SK-N-SH (cell line): ENCODE results near the gene PEMT. TPM values are rescaled to one million over a fixed set of nuclear protein-coding genes. Genes with fewer than 3 reads are reported as not detected.

Experiments used
- CTCF ChIA-PET: fragments of 300-600, 350-600 bp; formaldehyde crosslinking; extraction: SDS; loops from one replicate; lab custom pipeline; 2021; lab: Yijun Ruan, JAX
- POLR2A ChIA-PET: fragments of 350-600 bp; sonication (Branson Sonifier 250); formaldehyde crosslinking; extraction: SDS; loops from one replicate; lab custom pipeline; 2020; ENCODE audit warnings: antibody characterized with exemption, inconsistent platforms; lab: Yijun Ruan, JAX
- DNase-seq: peaks from one replicate; pipeline ENCODE4 v3.0.0; 2012
- H2AFZ ChIP-seq: fragments of 200-600 bp; sonication (generic); 2 replicates; pipeline ENCODE4 v1.8.1; 2016; ENCODE audit warnings: antibody characterized with exemption, mild to moderate bottlenecking, low read depth
- H3F3A ChIP-seq: fragments of 200-600 bp; sonication (generic); replicated peaks from 2 replicates; pipeline ENCODE3; 2016; ENCODE audit warnings: antibody characterized with exemption, mild to moderate bottlenecking; ENCODE audit not compliant: insufficient read depth
- H3K27ac ChIP-seq, 2 experiments: fragments of 200-500 bp in 1 of 2; fragments of 200-600 bp in 1 of 2; sonication (Bioruptor generic) in 1 of 2; sonication (generic), shearing (Covaris generic) in 1 of 2; 2 replicates each; pipeline versions ENCODE4 v1.5.1 to v1.6.1; 2014 to 2016; ENCODE audit warnings: low read depth in 2 of 2, inconsistent platforms in 1 of 2, low read length in 1 of 2, mild to moderate bottlenecking in 1 of 2, mixed read lengths in 1 of 2
- H3K27me3 ChIP-seq: fragments of 200-600 bp; sonication (generic), shearing (Covaris generic); 2 replicates; pipeline ENCODE4 v1.6.1; 2016; ENCODE audit warnings: mixed run types; ENCODE audit not compliant: insufficient read depth
- H3K36me3 ChIP-seq, 2 experiments: fragments of 200-500 bp in 1 of 2; fragments of 200-600 bp in 1 of 2; sonication (Bioruptor generic) in 1 of 2; sonication (generic) in 1 of 2; replicated peaks in 1 of 2; 2 replicates each; pipeline versions ENCODE3 to v1.5.1; 2014 to 2016; ENCODE audit warnings: low read length in 1 of 2, mild to moderate bottlenecking in 1 of 2; ENCODE audit not compliant: insufficient read depth in 2 of 2, control insufficient read depth in 1 of 2
- H3K4me1 ChIP-seq, 2 experiments: fragments of 200-500 bp in 1 of 2; fragments of 200-600 bp in 1 of 2; sonication (Bioruptor generic) in 1 of 2; sonication (generic), shearing (Covaris generic) in 1 of 2; 2 replicates each; pipeline versions ENCODE4 v1.5.1 to v1.6.1; 2014 to 2016; ENCODE audit warnings: low read depth in 1 of 2, low read length in 1 of 2, mixed run types in 1 of 2; ENCODE audit not compliant: insufficient read depth in 2 of 2, control insufficient read depth in 1 of 2
- H3K4me2 ChIP-seq: fragments of 200-600 bp; sonication (generic), shearing (Covaris generic); 2 replicates; pipeline ENCODE4 v1.6.1; 2017; ENCODE audit warnings: mixed run types
- H3K4me3 ChIP-seq, 2 experiments: fragments of 200-500 bp in 1 of 2; fragments of 200-600 bp in 1 of 2; sonication (Bioruptor generic) in 1 of 2; sonication (generic), shearing (Covaris generic) in 1 of 2; 2 replicates each; pipeline versions ENCODE4 v1.5.1 to v1.8.1; 2014 to 2016; ENCODE audit warnings: low read depth in 2 of 2, inconsistent platforms in 1 of 2, low read length in 1 of 2, mild to moderate bottlenecking in 1 of 2, mixed read lengths in 1 of 2, moderate library complexity in 1 of 2
- H3K79me2 ChIP-seq: fragments of 200-600 bp; sonication (generic); 2 replicates; pipeline ENCODE4 v1.8.1; 2017; ENCODE audit warnings: mild to moderate bottlenecking; ENCODE audit not compliant: insufficient read depth
- H3K9ac ChIP-seq: fragments of 200-600 bp; sonication (generic); 2 replicates; pipeline ENCODE4 v1.6.1; 2017; ENCODE audit warnings: mixed run types
- H3K9me2 ChIP-seq: fragments of 200-600 bp; sonication (generic); 2 replicates; pipeline ENCODE4 v1.6.1; 2017; ENCODE audit warnings: mixed run types
- H3K9me3 ChIP-seq: fragments of 200-600 bp; sonication (generic); 2 replicates; pipeline ENCODE4 v1.6.1; 2017; ENCODE audit warnings: mixed run types, mild to moderate bottlenecking, moderate library complexity
- H4K20me1 ChIP-seq: fragments of 200-600 bp; sonication (generic); 2 replicates; pipeline ENCODE4 v1.6.1; 2017; ENCODE audit warnings: mild to moderate bottlenecking, mixed run types; ENCODE audit not compliant: insufficient read depth
- CHD2 ChIP-seq: fragments of 150-350 bp; IDR thresholded peaks from 2 replicates; pipeline ENCODE4 v1.6.1; 2018; ENCODE audit warnings: low read length; ENCODE audit not compliant: partially characterized antibody
- CTCF ChIP-seq: fragments of 200-600 bp; sonication (generic); IDR thresholded peaks from 2 replicates; pipeline ENCODE4 v1.6.1; 2017; ENCODE audit warnings: antibody characterized with exemption, mild to moderate bottlenecking, moderate library complexity
- EP300 ChIP-seq, 2 experiments: IDR thresholded peaks; 2 replicates each; pipeline versions ENCODE4 v1.4.0 to v1.6.1; 2012; ENCODE audit warnings: borderline replicate concordance in 1 of 2, low read depth in 1 of 2, low read length in 1 of 2
- EZH2phosphoT487 ChIP-seq: fragments of 200-600 bp; sonication (generic); IDR thresholded peaks from 2 replicates; pipeline ENCODE4 v1.6.1; 2017; ENCODE audit warnings: low read depth, mixed run types, mild to moderate bottlenecking, antibody characterized with exemption, moderate library complexity, borderline replicate concordance
- FOXJ3 ChIP-seq: sonication (generic); formaldehyde crosslinking; IDR thresholded peaks from 2 replicates; pipeline ENCODE4 v1.5.1; 2020; ENCODE audit warnings: mild to moderate bottlenecking, missing genetic modification reagents
- FOXM1 ChIP-seq: IDR thresholded peaks from 2 replicates; pipeline ENCODE4 v1.4.0; 2012; ENCODE audit warnings: low read depth, mild to moderate bottlenecking
- IRF3 ChIP-seq: fragments of 150-350 bp; IDR thresholded peaks from 2 replicates; pipeline ENCODE4 v1.6.1; 2016; ENCODE audit warnings: mild to moderate bottlenecking, low read depth, low read length
- MAX ChIP-seq: IDR thresholded peaks from 2 replicates; pipeline ENCODE4 v1.4.0; 2012; ENCODE audit warnings: low read depth
- MEF2A ChIP-seq: IDR thresholded peaks from 2 replicates; pipeline ENCODE4 v1.4.0; 2012; ENCODE audit warnings: low read depth, borderline replicate concordance
- NFIC ChIP-seq: IDR thresholded peaks from 2 replicates; pipeline ENCODE4 v1.4.0; 2012; ENCODE audit warnings: borderline replicate concordance
- PBX3 ChIP-seq: IDR thresholded peaks from 2 replicates; pipeline ENCODE4; 2012
- POLR2AphosphoS5 ChIP-seq: IDR thresholded peaks from 2 replicates; pipeline ENCODE4 v1.6.1; 2012; ENCODE audit warnings: low read depth, low read length
- RAD21 ChIP-seq: IDR thresholded peaks from 2 replicates; pipeline ENCODE4 v1.6.1; 2012; ENCODE audit warnings: mild to moderate bottlenecking, low read length
- RCOR1 ChIP-seq: fragments of 150-350 bp; IDR thresholded peaks from 2 replicates; pipeline ENCODE4 v1.6.1; 2017; ENCODE audit warnings: antibody characterized with exemption, low read length
- REST ChIP-seq: IDR thresholded peaks from 2 replicates; pipeline ENCODE4 v1.6.1; 2012; ENCODE audit warnings: mild to moderate bottlenecking, low read depth, low read length, moderate library complexity
- RFX5 ChIP-seq: IDR thresholded peaks from 2 replicates; pipeline ENCODE4 v1.6.1; 2012; ENCODE audit warnings: mild to moderate bottlenecking, improper control_type of control experiment, low read length
- SMC3 ChIP-seq: IDR thresholded peaks from 2 replicates; pipeline ENCODE4 v1.6.1; 2012; ENCODE audit warnings: low read depth, low read length, improper control_type of control experiment
- TEAD4 ChIP-seq: IDR thresholded peaks from 2 replicates; pipeline ENCODE4 v1.4.0; 2012; ENCODE audit warnings: mild to moderate bottlenecking, borderline replicate concordance; ENCODE audit not compliant: insufficient read depth
- YY1 ChIP-seq: IDR thresholded peaks from 2 replicates; pipeline ENCODE4 v1.4.0; 2012; ENCODE audit warnings: low read depth, mild to moderate bottlenecking
- ZBTB33 ChIP-seq: IDR thresholded peaks from 2 replicates; pipeline ENCODE4 v1.4.0; 2012; ENCODE audit warnings: low read depth, borderline replicate concordance
- WGBS: methylation state at CpG from one replicate; pipeline ENCODE4 v1.1.6; 2017; ENCODE audit warnings: low lambda C conversion rate; 5-methylcytosine and 5-hydroxymethylcytosine counted together
- polyA plus RNA-seq, 3 experiments: library from polyadenylated mRNA; depleted of rRNA; stranded (reverse); fragments of >200 nt; gene quantifications; 2 replicates each; pipeline ENCODE4 v1.2.3, GENCODE V29; 2012

Gene PEMT
- polyA plus RNA-seq, 1 of the 3 experiments (the other 2 are of a cell fraction): 52.8 TPM

GRCh38 chr17:17605083-17605728, 13.7 kb upstream of the PEMT start:
- no peak overlapping the region for H3K9ac ChIP-seq
- no peak overlapping the region for H2AFZ ChIP-seq
- no peaks in the 10 kb centered on the region for H3K9me3 ChIP-seq
- no peak overlapping the region for H3K4me3 ChIP-seq
- no peaks in the 10 kb centered on the region for H3K79me2 ChIP-seq
- WGBS: 86% methylated on average over 14 of the region's 14 CpGs
- no peak overlapping the region for H3K4me2 ChIP-seq
- no peak overlapping the region for H3K27ac ChIP-seq
- ChIA-PET CTCF (interaction anchor here (1.4 kb wide), 1 partner anchor 35 kb away, joined by 3 read pairs; no protein-coding TSS in a partner anchor), POLR2A (no interaction called here)
- DNase-seq: no peak
- H3K4me1 ChIP-seq: no peaks in the 10 kb centered on the region; a peak in 1 of 4 replicates
- H3K9me2 ChIP-seq: no peaks in the 10 kb centered on the region
- H3F3A ChIP-seq: no peaks in the 10 kb centered on the region
- H3K36me3 ChIP-seq: no peaks in the 10 kb centered on the region
- TF ChIP-seq YY1: no peak
- TF ChIP-seq IRF3: no peak
- no peak for TF ChIP-seq MEF2A
- no peak for TF ChIP-seq RCOR1
- TF ChIP-seq FOXJ3: no peak
- TF ChIP-seq CHD2: no peak
- TF ChIP-seq TEAD4: no peak
- no peak for TF ChIP-seq CTCF
- TF ChIP-seq RAD21: no peak
- TF ChIP-seq NFIC: no peak
- no peak for TF ChIP-seq FOXM1
- no peak for TF ChIP-seq PBX3
- no peak for TF ChIP-seq SMC3
- no peak for TF ChIP-seq MAX
- no peak for TF ChIP-seq RFX5
- no peak for TF ChIP-seq EP300 (IDR thresholded peaks at IDR 0.05; ENCODE audit: borderline replicate concordance in 1 of 2, low read depth in 1 of 2, low read length in 1 of 2)
- TF ChIP-seq ZBTB33: no peak
- no peak for TF ChIP-seq EZH2phosphoT487
- TF ChIP-seq REST: no peak
- no peak for TF ChIP-seq POLR2AphosphoS5
- no peaks in the 10 kb centered on the region for H3K27me3 ChIP-seq
- H4K20me1 ChIP-seq: no peaks in the 10 kb centered on the region
